HG02852 (cell line): ENCODE data around the gene LSM14A.

Source experiments
- ATAC-seq: cut with Tn5 transposase; IDR thresholded peaks from one replicate; pipeline ENCODE4 v1.9.1; 2021; ENCODE audit warnings: mild to moderate bottlenecking, moderate library complexity; ENCODE audit not compliant: unreplicated experiment

Gene LSM14A

GRCh38 chr19:34277244-34277643, 104.9 kb downstream of the LSM14A start:
- ATAC-seq, result no peak

- ATAC-seq, result no peak
Measured at GRCh38 chr19:34278783-34279182, 106.5 kb downstream of the LSM14A start.
